Upper lobe of left lung (tissue), 6 donors: ENCODE data around the gene ETV7. TPM values are rescaled to one million over a fixed set of nuclear protein-coding genes. Genes with fewer than 3 reads are reported as not detected.

Source experiments
- ATAC-seq, 2 donors: fragments of 200-7000 bp; cut with Tn5 transposase; one replicate each; pipeline ENCODE4 v1.9.1; 2022; ENCODE audit warnings: mild to moderate bottlenecking in 2 of 2, moderate library complexity in 2 of 2; ENCODE audit not compliant: low FRiP score in 2 of 2
- DNase-seq, 2 donors: peaks; one replicate each; pipeline ENCODE4 v3.0.0-alpha.2; 2019 to 2020
- H3K27ac ChIP-seq, 4 donors: fragments of 200-600 bp; sonication (generic); one replicate each; pipeline ENCODE4 v1.5.1; 2016 to 2019
- H3K27me3 ChIP-seq, 4 donors: fragments of 200-600 bp; sonication (generic); one replicate each; pipeline ENCODE4 v1.5.1; 2017 to 2019
- H3K36me3 ChIP-seq, 4 donors: fragments of 200-600 bp; sonication (generic); one replicate each; pipeline ENCODE4 v1.5.1; 2016 to 2019
- H3K4me1 ChIP-seq, 4 donors: fragments of 200-600 bp; sonication (generic); one replicate each; pipeline ENCODE4 v1.5.1; 2018 to 2019
- H3K4me3 ChIP-seq, 4 donors: fragments of 200-600 bp; sonication (generic); one replicate each; pipeline ENCODE4 v1.5.1; 2017 to 2019; ENCODE audit warnings: mild to moderate bottlenecking in 2 of 4, moderate library complexity in 1 of 4
- H3K9me3 ChIP-seq, 4 donors: fragments of 200-600 bp; sonication (generic); one replicate each; pipeline ENCODE4 v1.5.1; 2018 to 2019
- EP300 ChIP-seq, 4 donors: sonication (generic); formaldehyde crosslinking; IDR thresholded peaks; one replicate each; pipeline ENCODE4 v1.5.1; 2017; ENCODE audit warnings: antibody characterized with exemption in 4 of 4, control low read depth in 2 of 4
- POLR2A ChIP-seq, 4 donors: fragments of 450-650 bp; IDR thresholded peaks; one replicate each; pipeline ENCODE4 v1.5.1; 2016 to 2017; ENCODE audit warnings: antibody characterized with exemption in 4 of 4, mild to moderate bottlenecking in 2 of 4
- POLR2AphosphoS5 ChIP-seq, 2 donors: sonication (generic); formaldehyde crosslinking; IDR thresholded peaks; one replicate each; pipeline ENCODE4 v1.5.1; 2017; ENCODE audit warnings: antibody characterized with exemption in 2 of 2
- WGBS, 2 donors: methylation state at CpG; one replicate each; pipeline ENCODE4 v1.1.5; 2017 to 2018; 5-methylcytosine and 5-hydroxymethylcytosine counted together
- total RNA-seq, 6 donors: library from RNA; depleted of rRNA in 4 of 6; stranded (reverse); fragments of >200 nt in 4 of 6; gene quantifications; one replicate each; pipeline versions ENCODE4 v1.1.0 to v1.2.1, GENCODE V29; 2016 to 2021
- TF ChIP-seq, protein P1 (sequence below), 6 experiments: fragments of 450-650 bp in 4 of 6; fragments of 200-600 bp in 2 of 6; sonication (generic) in 2 of 6; IDR thresholded peaks; one replicate each; pipeline ENCODE4 v1.5.1; 2016 to 2019; ENCODE audit warnings: antibody characterized with exemption in 6 of 6
- donor health status: DM: no; HTN: no; CAD: no; lungs with moderate emphysema.
- donor health status: DM: no; HTN: yes; CAD: no; lungs with severe emphysema.

Gene ETV7
- total RNA-seq, 6 donors from 2014 or later = 2.0 to 10.5 (median 4.2) TPM

DNA sequence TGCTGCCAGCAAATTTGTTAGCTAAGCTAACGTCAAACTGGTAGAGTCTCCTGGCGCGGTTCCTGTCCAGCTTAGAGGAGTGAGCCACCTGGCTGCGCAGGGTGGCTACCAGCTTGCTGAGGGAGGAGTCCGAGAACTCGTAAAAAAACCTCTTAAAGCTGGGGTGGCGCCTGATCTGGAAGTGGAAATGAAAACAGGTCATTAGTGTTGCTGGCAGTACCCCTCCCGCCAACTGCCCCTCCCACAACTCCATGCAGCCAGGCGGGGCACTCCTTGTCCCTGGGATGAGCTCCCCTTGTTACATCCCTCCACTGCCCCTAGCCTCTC is 68.1 kb downstream of the ETV7 start:
- Histone ChIP-seq H3K36me3 (no peaks in the 10 kb centered on the region), H3K4me3 (no peak overlapping the region), H3K4me1 (no peaks in the 10 kb centered on the region), H3K27ac (no peak overlapping the region), H3K27me3 (no peaks in the 10 kb centered on the region), H3K9me3 (no peaks in the 10 kb centered on the region)
- 75 to 77% methylated on average over 8 to 9 of the region's 9 CpGs for WGBS, 2 donors
- ATAC-seq = no peak
- no peak for DNase-seq
- TF ChIP-seq, protein P1, sequence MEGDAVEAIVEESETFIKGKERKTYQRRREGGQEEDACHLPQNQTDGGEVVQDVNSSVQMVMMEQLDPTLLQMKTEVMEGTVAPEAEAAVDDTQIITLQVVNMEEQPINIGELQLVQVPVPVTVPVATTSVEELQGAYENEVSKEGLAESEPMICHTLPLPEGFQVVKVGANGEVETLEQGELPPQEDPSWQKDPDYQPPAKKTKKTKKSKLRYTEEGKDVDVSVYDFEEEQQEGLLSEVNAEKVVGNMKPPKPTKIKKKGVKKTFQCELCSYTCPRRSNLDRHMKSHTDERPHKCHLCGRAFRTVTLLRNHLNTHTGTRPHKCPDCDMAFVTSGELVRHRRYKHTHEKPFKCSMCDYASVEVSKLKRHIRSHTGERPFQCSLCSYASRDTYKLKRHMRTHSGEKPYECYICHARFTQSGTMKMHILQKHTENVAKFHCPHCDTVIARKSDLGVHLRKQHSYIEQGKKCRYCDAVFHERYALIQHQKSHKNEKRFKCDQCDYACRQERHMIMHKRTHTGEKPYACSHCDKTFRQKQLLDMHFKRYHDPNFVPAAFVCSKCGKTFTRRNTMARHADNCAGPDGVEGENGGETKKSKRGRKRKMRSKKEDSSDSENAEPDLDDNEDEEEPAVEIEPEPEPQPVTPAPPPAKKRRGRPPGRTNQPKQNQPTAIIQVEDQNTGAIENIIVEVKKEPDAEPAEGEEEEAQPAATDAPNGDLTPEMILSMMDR (IDR thresholded peaks at IDR 0.05) = no peak
- TF ChIP-seq EP300 (IDR thresholded peaks at IDR 0.05) (no peak), POLR2A (IDR thresholded peaks at IDR 0.05) (no peak), POLR2AphosphoS5 (IDR thresholded peaks at IDR 0.05) (no peak)

DNA sequence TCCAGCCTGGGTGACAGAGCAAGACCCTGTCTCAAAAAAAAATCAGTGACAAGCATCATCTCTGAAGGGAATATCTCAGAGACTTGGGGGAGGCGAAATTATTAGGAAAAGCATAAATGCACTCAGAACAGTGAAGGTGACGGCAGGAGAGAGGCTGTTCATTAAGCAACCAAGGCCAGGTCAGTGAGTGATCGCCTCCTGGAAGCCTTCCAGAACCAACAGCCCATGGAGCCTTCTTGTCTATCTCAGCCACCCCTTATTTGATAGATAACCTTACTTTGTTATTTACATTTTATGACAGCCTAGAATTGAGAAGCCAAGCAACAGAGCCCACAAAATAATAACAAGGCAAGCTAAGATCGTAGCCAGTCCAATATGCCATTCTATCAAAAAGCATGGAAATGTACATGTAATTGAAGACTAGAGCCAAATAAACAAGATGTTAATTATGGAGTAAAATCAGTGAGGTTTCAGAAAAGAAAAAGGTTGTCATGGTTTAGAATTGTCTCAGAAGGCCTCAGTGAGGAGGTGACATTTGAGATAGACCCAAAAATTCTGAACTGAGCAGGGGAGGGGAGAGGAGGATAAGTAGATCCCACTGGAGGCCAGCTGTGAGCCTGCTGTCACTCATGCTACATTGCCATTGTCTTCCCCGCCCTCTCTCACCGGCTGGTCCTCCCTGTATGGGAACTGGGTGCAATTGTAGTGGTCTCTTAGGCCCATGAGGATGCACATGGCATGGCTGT is 68.6 kb downstream of the ETV7 start:
- ATAC-seq = no peak

GRCh38 chr6:36317623-36318022 is 69.8 kb downstream of the ETV7 start:
- 90 to 98% methylated on average over 2 of the region's 2 CpGs for WGBS, 2 donors
- TF ChIP-seq POLR2A (IDR thresholded peaks at IDR 0.05) (no peak), POLR2AphosphoS5 (IDR thresholded peaks at IDR 0.05) (no peak), EP300 (IDR thresholded peaks at IDR 0.05) (no peak)
- TF ChIP-seq, protein P1 (IDR thresholded peaks at IDR 0.05) = no peak
- no peak overlapping the region for H3K4me3 ChIP-seq
- H3K9me3 ChIP-seq = no peaks in the 10 kb centered on the region
- no peaks in the 10 kb centered on the region for H3K36me3 ChIP-seq
- no peak overlapping the region for H3K27ac ChIP-seq
- DNase-seq (no peak), ATAC-seq (no peak)
- no peaks in the 10 kb centered on the region for H3K27me3 ChIP-seq
- no peaks in the 10 kb centered on the region for H3K4me1 ChIP-seq

More for the DNA sequence above, 68.6 kb downstream of the ETV7 start:
- Histone ChIP-seq H3K27me3 (no peaks in the 10 kb centered on the region), H3K9me3 (no peaks in the 10 kb centered on the region), H3K36me3 (no peaks in the 10 kb centered on the region), H3K4me3 (no peak overlapping the region), H3K27ac (no peak overlapping the region), H3K4me1 (no peaks in the 10 kb centered on the region)
- 83 to 84% methylated on average over 6 of the region's 6 CpGs for WGBS, 2 donors
- TF ChIP-seq EP300 (IDR thresholded peaks at IDR 0.05) = no peak
- TF ChIP-seq, protein P1 (IDR thresholded peaks at IDR 0.05) = no peak
- TF ChIP-seq POLR2AphosphoS5 (IDR thresholded peaks at IDR 0.05) = no peak
- TF ChIP-seq POLR2A (IDR thresholded peaks at IDR 0.05) = no peak
- no peak for DNase-seq

Other genes starting within 250 kb of the ETV7 start
- 10 to 100 TPM; 23.7 to 37.4 (median 33.4) TPM for gene BRPF3, start 190.9 kb downstream of the ETV7 start, total RNA-seq
- under 1 TPM in 3 of 6 donors, not detected in 3; 0.14 to 0.61 (median 0.30) TPM for gene PNPLA1, start 117.6 kb downstream of the ETV7 start, total RNA-seq
- gene BNIP5, start 50.8 kb downstream of the ETV7 start, total RNA-seq = under 1 TPM in 1 of 6 donors, not detected in 5; 0.10 TPM
- gene PXT1, start 55.2 kb upstream of the ETV7 start, total RNA-seq = under 1 TPM in 2 of 6 donors, not detected in 4; 0.09 to 0.15 TPM
- 10 to 100 TPM; 30.4 to 41.7 (median 36.7) TPM for gene KCTD20, start 55.3 kb upstream of the ETV7 start, total RNA-seq
- 10 to 100 TPM; 15.1 to 47.1 (median 30.4) TPM for gene STK38, start 159.8 kb upstream of the ETV7 start, total RNA-seq
- gene SRSF3, start 206.7 kb upstream of the ETV7 start, total RNA-seq = 100 to 1,000 TPM in 5 of 6 donors, 10 to 100 TPM in 1; 61.5 to 220 (median 167) TPM